ENCODE measurements around the gene ALK.

DNA sequence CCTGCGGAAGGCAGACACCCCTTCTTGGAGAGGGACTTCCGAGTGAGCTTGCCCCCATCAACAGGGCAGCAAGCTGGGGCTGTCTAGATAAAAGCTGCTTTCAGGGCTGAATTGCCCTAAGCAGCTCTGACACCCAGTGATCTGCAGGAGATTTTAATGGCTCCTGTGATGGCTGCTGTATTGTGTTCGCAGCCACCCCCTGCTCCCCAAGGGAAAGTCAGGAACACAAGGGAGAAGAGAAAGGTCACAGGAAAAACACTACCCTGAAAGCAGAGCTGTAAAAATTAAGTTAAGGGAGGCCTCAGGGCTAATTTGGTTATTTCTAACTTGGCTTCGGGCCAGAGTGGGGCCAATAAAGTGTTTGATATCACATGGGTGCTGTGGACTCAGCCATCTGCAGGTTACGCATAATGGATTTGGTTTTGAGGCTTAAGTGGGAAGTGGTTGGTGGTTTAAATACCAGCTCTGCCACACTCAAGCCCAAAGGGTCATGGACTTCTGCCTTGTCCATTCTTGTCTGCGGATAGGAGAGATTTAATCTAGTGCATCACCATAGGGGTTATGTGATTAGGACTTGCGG, 658.6 kb downstream of the ALK start:
- TF ChIP-seq CTCF (IDR thresholded peaks at IDR 0.05; ENCODE audit: low read length): no peak
- no peak for TF ChIP-seq EZH2 (optimal IDR thresholded peaks at IDR 0.05; ENCODE audit: low read depth, low read length)
